ENCODE measurements around the gene MDFIC.

DNA sequence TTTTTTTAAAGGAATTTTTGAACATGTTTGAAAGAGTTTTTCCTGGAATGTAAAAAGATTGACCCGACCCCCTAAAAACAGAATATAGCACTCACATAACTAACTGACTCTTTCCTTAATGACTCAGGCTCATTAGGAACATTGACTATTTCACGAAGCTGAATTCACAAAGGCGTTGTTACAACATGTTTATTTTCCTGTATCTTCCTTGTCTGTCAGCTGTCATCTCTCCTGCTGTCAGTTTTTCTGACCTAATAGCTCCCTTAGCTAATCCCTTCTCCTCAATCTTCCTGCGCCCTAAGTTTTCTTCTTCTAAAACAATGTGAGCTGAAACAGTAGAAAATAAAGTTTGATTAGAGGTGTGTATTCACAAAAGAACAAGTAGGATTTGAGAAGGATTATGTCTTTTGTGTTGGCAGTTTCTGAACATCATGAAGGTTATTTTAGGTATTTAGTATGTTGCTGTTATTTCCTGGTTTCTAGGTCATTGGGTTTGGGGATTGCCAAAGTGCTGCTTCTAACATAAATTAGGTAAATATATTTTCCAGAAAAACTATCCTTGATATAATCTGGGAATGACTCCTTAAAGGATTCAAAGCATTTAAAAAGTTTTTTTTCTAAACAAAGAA lies 4.6 kb upstream of the MDFIC start:
- TF ChIP-seq POLR2A (IDR thresholded peaks at IDR 0.05) (no peak), CTCF (IDR thresholded peaks at IDR 0.05) (no peak), EP300 (IDR thresholded peaks at IDR 0.05) (no peak)
